Measurements from ENCODE around the gene MACROD2.

DNA sequence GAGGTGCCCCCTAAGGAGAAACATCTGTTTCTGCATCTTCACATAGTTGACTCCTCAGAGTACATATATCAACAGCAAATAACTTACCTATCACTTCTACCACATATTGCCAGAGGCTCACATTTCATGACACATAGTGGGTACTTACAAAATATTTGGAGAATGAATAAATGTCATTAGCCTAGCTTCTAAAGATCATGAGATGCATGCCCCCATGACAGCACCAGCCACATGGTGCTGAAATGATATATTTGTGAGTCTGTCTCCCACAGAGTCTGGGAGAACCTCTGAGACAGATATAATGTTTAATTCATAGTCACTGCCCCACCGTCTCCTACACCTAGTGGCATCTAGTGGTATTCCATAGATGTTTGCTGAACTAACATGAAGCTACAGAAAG, 2022.3 kb downstream of the MACROD2 start:
- TF ChIP-seq EZH2 (IDR thresholded peaks at IDR 0.05; ENCODE audit: borderline replicate concordance, low read length) = no peak
- TF ChIP-seq, protein P1, sequence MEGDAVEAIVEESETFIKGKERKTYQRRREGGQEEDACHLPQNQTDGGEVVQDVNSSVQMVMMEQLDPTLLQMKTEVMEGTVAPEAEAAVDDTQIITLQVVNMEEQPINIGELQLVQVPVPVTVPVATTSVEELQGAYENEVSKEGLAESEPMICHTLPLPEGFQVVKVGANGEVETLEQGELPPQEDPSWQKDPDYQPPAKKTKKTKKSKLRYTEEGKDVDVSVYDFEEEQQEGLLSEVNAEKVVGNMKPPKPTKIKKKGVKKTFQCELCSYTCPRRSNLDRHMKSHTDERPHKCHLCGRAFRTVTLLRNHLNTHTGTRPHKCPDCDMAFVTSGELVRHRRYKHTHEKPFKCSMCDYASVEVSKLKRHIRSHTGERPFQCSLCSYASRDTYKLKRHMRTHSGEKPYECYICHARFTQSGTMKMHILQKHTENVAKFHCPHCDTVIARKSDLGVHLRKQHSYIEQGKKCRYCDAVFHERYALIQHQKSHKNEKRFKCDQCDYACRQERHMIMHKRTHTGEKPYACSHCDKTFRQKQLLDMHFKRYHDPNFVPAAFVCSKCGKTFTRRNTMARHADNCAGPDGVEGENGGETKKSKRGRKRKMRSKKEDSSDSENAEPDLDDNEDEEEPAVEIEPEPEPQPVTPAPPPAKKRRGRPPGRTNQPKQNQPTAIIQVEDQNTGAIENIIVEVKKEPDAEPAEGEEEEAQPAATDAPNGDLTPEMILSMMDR (conservative IDR thresholded peaks at IDR 0.05 in 1 of 2, IDR thresholded peaks at IDR 0.05 in 1 of 2; ENCODE audit: extremely low read depth in 1 of 2, insufficient read depth in 1 of 2, low read depth in 1 of 2, low read length in 2 of 2) = peak in 1 of 2 donors; percentile 6

Data from mammary epithelial cell (primary cell).